Omental fat pad (tissue), 4 donors: Measurements from ENCODE around the gene TMEM231. TPM values are rescaled to one million over a fixed set of nuclear protein-coding genes. Genes with fewer than 3 reads are reported as not detected.

Experiments used
- ATAC-seq: fragments of 150-250 bp; one replicate; pipeline ENCODE4 v1.9.1; 2016; ENCODE audit warnings: mild to moderate bottlenecking, moderate library complexity; ENCODE audit not compliant: low FRiP score
- DNase-seq: peaks from one replicate; pipeline ENCODE4 v3.0.0-alpha.2; 2019; ENCODE audit warnings: low spot score
- total RNA-seq, 4 donors: library from RNA; depleted of rRNA; stranded (reverse); fragments of >200 nt; gene quantifications; one replicate each; pipeline ENCODE4 v1.1.0, GENCODE V29; 2016
- TF ChIP-seq, protein P1 (sequence below), 3 donors: fragments of 450-650 bp; IDR thresholded peaks; one replicate each; pipeline ENCODE4 v1.5.1; 2016 to 2017; ENCODE audit warnings: antibody characterized with exemption in 3 of 3, mild to moderate bottlenecking in 3 of 3, moderate library complexity in 2 of 3

Gene TMEM231
- total RNA-seq, 4 donors from 2014 or later, result 3.9 to 9.2 (median 7.0) TPM

DNA sequence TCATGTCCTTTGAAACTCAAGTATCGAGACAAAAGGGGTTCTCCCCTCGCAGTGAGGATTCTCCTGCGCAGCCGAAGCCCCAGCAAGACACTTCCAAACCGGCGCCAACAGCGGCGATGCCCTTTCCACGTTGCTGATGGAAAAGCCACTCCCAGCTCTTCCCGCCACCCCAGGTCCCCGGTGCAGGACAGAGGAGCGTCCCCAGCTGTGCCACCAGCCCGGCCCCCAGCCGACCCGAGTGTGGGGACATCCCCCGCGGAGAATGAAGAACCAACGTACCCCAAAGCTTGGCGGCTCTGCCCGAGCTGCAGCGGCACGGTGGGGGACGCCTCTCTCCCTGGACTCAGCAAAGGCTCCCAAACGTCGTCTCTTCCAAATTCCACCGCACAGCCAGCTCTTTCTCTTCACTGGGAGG is 61.4 kb downstream of the TMEM231 start:
- DNase-seq (no peak), ATAC-seq (no peak)
- TF ChIP-seq, protein P1, sequence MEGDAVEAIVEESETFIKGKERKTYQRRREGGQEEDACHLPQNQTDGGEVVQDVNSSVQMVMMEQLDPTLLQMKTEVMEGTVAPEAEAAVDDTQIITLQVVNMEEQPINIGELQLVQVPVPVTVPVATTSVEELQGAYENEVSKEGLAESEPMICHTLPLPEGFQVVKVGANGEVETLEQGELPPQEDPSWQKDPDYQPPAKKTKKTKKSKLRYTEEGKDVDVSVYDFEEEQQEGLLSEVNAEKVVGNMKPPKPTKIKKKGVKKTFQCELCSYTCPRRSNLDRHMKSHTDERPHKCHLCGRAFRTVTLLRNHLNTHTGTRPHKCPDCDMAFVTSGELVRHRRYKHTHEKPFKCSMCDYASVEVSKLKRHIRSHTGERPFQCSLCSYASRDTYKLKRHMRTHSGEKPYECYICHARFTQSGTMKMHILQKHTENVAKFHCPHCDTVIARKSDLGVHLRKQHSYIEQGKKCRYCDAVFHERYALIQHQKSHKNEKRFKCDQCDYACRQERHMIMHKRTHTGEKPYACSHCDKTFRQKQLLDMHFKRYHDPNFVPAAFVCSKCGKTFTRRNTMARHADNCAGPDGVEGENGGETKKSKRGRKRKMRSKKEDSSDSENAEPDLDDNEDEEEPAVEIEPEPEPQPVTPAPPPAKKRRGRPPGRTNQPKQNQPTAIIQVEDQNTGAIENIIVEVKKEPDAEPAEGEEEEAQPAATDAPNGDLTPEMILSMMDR (IDR thresholded peaks at IDR 0.05), result no peak

DNA sequence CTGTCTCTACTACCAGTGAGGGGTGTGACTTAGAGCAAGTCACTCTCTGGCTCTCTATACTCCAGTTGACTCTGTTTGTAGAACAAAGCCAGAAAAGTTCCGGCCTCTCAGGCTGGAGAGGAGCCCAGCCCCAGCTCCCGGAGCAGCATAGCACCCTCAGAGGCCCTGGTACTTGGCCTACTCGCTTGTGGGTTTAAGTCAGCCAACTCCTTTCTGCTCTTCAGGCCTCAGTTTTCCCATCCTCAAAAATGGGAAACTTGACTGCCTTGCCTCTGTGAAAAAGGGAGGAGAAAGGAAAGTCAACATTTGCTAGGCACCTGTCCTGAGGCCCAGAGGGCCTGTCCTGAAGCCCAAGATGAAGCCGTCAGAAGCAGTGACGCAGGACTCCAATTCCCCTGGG is 61.9 kb downstream of the TMEM231 start:
- TF ChIP-seq, protein P1 (IDR thresholded peaks at IDR 0.05), result no peak
- DNase-seq (no peak), ATAC-seq (no peak)

DNA sequence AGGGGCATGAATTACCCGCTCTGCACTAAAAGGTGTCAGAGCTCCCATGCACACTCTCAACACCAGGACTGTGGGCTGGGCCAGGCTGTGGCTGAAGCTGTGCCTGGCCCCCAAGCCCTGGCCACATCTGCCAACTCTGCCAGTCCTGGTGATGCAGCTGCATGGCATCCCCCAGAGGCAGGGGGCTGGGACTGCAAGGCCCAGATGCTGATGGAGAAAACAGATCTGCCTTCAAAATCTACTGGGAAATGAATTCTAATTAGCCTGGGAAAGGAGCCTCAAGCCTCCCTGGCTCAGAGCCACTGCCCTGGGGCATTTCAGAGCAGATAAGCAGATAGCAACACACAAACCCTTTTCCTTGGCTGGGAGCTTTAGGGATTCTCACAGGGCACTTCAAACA is 64.2 kb downstream of the TMEM231 start:
- DNase-seq (no peak), ATAC-seq (no peak)
- TF ChIP-seq, protein P1 (IDR thresholded peaks at IDR 0.05), result no peak

GRCh38 chr16:75488322-75488721 is 67.7 kb downstream of the TMEM231 start:
- no peak for ATAC-seq
- TF ChIP-seq, protein P1 (IDR thresholded peaks at IDR 0.05), result no peak
- DNase-seq, result no peak

Other genes with a start within 250 kb of the TMEM231 start
- 10 to 100 TPM; 37.5 to 54.4 (median 49.2) TPM for gene CFDP1, start 122.7 kb downstream of the TMEM231 start, total RNA-seq
- 10 to 100 TPM; 22.4 to 38.3 (median 29.8) TPM for gene TMEM170A, start 91.6 kb downstream of the TMEM231 start, total RNA-seq
- gene CHST6, start 60.8 kb downstream of the TMEM231 start, total RNA-seq, result under 1 TPM in 3 of 4 donors, not detected in 1; 0.06 to 0.36 (median 0.09) TPM
- gene CHST5, start 20.1 kb downstream of the TMEM231 start, total RNA-seq, result under 1 TPM in 1 of 4 donors, not detected in 3; 0.09 TPM
- gene GABARAPL2, start 10.1 kb upstream of the TMEM231 start, total RNA-seq, result 100 to 1,000 TPM in 1 of 4 donors, 10 to 100 TPM in 3; 76.9 to 119 (median 89.2) TPM
- 10 to 100 TPM; 32.5 to 57.7 (median 51.3) TPM for gene ADAT1, start 67.0 kb upstream of the TMEM231 start, total RNA-seq
- 100 to 1,000 TPM; 101 to 143 (median 127) TPM for gene KARS1, start 91.4 kb upstream of the TMEM231 start, total RNA-seq
- gene TERF2IP, start 91.5 kb upstream of the TMEM231 start, total RNA-seq, result 10 to 100 TPM; 48.2 to 77.2 (median 52.7) TPM
- gene CPHXL2, start 120.8 kb upstream of the TMEM231 start, total RNA-seq, result not detected
- not detected for gene DUXB, start 145.2 kb upstream of the TMEM231 start, total RNA-seq
- gene CPHXL, start 170.2 kb upstream of the TMEM231 start, total RNA-seq, result not detected